ENCODE data around the gene MRPL19.
"Not testable (repeated sequence)": the region's sequence is repeated elsewhere in the genome, so short reads cannot be mapped to it uniquely, and the experiment has no call there.

The MRPL19 gene

GRCh38 chr2:75667884-75668283 is 21.3 kb downstream of the MRPL19 start:
- no peak for DNase-seq (ENCODE audit: low spot score)

- not testable (repeated sequence) for DNase-seq (ENCODE audit: low spot score)
Measured at GRCh38 chr2:75675423-75675822, 28.8 kb downstream of the MRPL19 start.

- peak; percentile 1 for DNase-seq (ENCODE audit: low spot score)
Measured at GRCh38 chr2:75675908-75676307, 29.3 kb downstream of the MRPL19 start.

GRCh38 chr2:75676464-75676863 is 29.9 kb downstream of the MRPL19 start:
- DNase-seq (ENCODE audit: low spot score), result no peak

GRCh38 chr2:75679556-75679955 is 33.0 kb downstream of the MRPL19 start:
- DNase-seq (ENCODE audit: low spot score), result no peak

- DNase-seq (ENCODE audit: low spot score), result no peak
Measured at GRCh38 chr2:75680402-75680801, 33.8 kb downstream of the MRPL19 start.

GRCh38 chr2:75683430-75683829 is 36.8 kb downstream of the MRPL19 start:
- DNase-seq (ENCODE audit: low spot score), result not testable (repeated sequence)

- no peak for DNase-seq (ENCODE audit: low spot score)
Measured at GRCh38 chr2:75688196-75688595, 41.6 kb downstream of the MRPL19 start.

- DNase-seq (ENCODE audit: low spot score), result no peak
Measured at GRCh38 chr2:75698918-75699317, 52.3 kb downstream of the MRPL19 start.

GRCh38 chr2:75702593-75702992 is 56.0 kb downstream of the MRPL19 start:
- DNase-seq (ENCODE audit: low spot score), result no peak

GRCh38 chr2:75703589-75704287 is 57.2 kb downstream of the MRPL19 start:
- no peak for DNase-seq (ENCODE audit: low spot score)

- DNase-seq (ENCODE audit: low spot score), result no peak
Measured at GRCh38 chr2:75705921-75706320, 59.3 kb downstream of the MRPL19 start.

- DNase-seq (ENCODE audit: low spot score), result no peak
Measured at GRCh38 chr2:75707901-75708300, 61.3 kb downstream of the MRPL19 start.

- DNase-seq (ENCODE audit: low spot score), result no peak
Measured at GRCh38 chr2:75709297-75709696, 62.7 kb downstream of the MRPL19 start.

- DNase-seq (ENCODE audit: low spot score), result no peak
Measured at GRCh38 chr2:75710220-75710576, 63.6 kb downstream of the MRPL19 start.

- peak; percentile 90 for DNase-seq (ENCODE audit: low spot score)
Measured at GRCh38 chr2:75710577-75711253, 64.1 kb downstream of the MRPL19 start, which contains the start of gene GCFC2. Gene GCFC2, minus strand, starts transcription at chr2:75710915. Its CDS starts 60 bp downstream, at chr2:75710855.

GRCh38 chr2:75711590-75711989 is 65.0 kb downstream of the MRPL19 start:
- not testable (repeated sequence) for DNase-seq (ENCODE audit: low spot score)

GRCh38 chr2:75716406-75716805 is 69.8 kb downstream of the MRPL19 start:
- DNase-seq (ENCODE audit: low spot score), result no peak

- DNase-seq (ENCODE audit: low spot score), result no peak
Measured at GRCh38 chr2:75719616-75720015, 73.0 kb downstream of the MRPL19 start.

GRCh38 chr2:75720525-75720924 is 73.9 kb downstream of the MRPL19 start:
- DNase-seq (ENCODE audit: low spot score), result no peak

- DNase-seq (ENCODE audit: low spot score), result no peak
Measured at GRCh38 chr2:75722687-75723086, 76.1 kb downstream of the MRPL19 start.

GRCh38 chr2:75728614-75729419 is 82.2 kb downstream of the MRPL19 start:
- no peak for DNase-seq (ENCODE audit: low spot score)

- DNase-seq (ENCODE audit: low spot score), result no peak
Measured at GRCh38 chr2:75729861-75730260, 83.3 kb downstream of the MRPL19 start.

Measured in HuH-7 (cell line).